ENCODE measurements around the gene TAPBPL. TPM values are rescaled to one million over a fixed set of nuclear protein-coding genes. Genes with fewer than 3 reads are reported as not detected.

Gene TAPBPL
- total and polyA plus RNA-seq, 2 of the 13 experiments (the other 11 are each of a cell fraction or from before 2014, with no cell fraction given): 10.0 to 14.5 TPM

- peak; percentile 59 for TF ChIP-seq MNT (IDR thresholded peaks at IDR 0.05)
- TF ChIP-seq MEIS2 (CRISPR knock-in tag; IDR thresholded peaks at IDR 0.05): 0 out of 2 replicates have a peak, but pooled peaks have one; percentile 21
- no peak for TF ChIP-seq TP53 (CRISPR knock-in tag; conservative IDR thresholded peaks at IDR 0.05)
- TF ChIP-seq AKAP8 (CRISPR knock-in tag; IDR thresholded peaks at IDR 0.05): no peak
- TF ChIP-seq ZNF282 (IDR thresholded peaks at IDR 0.05; ENCODE audit: partially characterized antibody): no peak
- peak; percentile 25; the same call in 1 of the 2 replicates for TF ChIP-seq ZNF607 (CRISPR knock-in tag; IDR thresholded peaks at IDR 0.05; ENCODE audit: borderline replicate concordance)
- 0 out of 2 replicates have a peak, but pooled peaks have one; percentile 15 for TF ChIP-seq PBX2 (CRISPR knock-in tag; IDR thresholded peaks at IDR 0.05)
- TF ChIP-seq HNRNPL (IDR thresholded peaks at IDR 0.05; ENCODE audit: low read depth, low read length): 0 out of 2 replicates have a peak, but pooled peaks have one; percentile 44
- TF ChIP-seq PLRG1 (conservative IDR thresholded peaks at IDR 0.05): no peak
- no peak for TF ChIP-seq NFRKB (IDR thresholded peaks at IDR 0.05)
- TF ChIP-seq ZBTB34 (CRISPR knock-in tag; IDR thresholded peaks at IDR 0.05): no peak; the same call in 1 of the 2 replicates
- TF ChIP-seq BCL6 (CRISPR knock-in tag; IDR thresholded peaks at IDR 0.05): peak; percentile 29; the same call in 1 of the 2 replicates
- peak; percentile 35; the same call in 1 of the 2 replicates for TF ChIP-seq NCOA1 (CRISPR knock-in tag; IDR thresholded peaks at IDR 0.05)
- no peak for TF ChIP-seq ZBTB26 (CRISPR knock-in tag; IDR thresholded peaks at IDR 0.05; ENCODE audit: borderline replicate concordance)
- TF ChIP-seq ZNF782 (CRISPR knock-in tag; IDR thresholded peaks at IDR 0.05; ENCODE audit: borderline replicate concordance): no peak
- TF ChIP-seq NR2F6 (IDR thresholded peaks at IDR 0.05): no peak
- TF ChIP-seq NR2F6 (CRISPR knock-in tag; IDR thresholded peaks at IDR 0.05): no peak
- TF ChIP-seq ZBTB8A (CRISPR knock-in tag; IDR thresholded peaks at IDR 0.05; ENCODE audit: borderline replicate concordance, low read depth): no peak
- no peak for TF ChIP-seq ATF7 (IDR thresholded peaks at IDR 0.05)
- no peak for TF ChIP-seq ATF7 (CRISPR knock-in tag; IDR thresholded peaks at IDR 0.05)
- peak; percentile 26; the same call in 1 of the 2 replicates for TF ChIP-seq MTERF4 (CRISPR knock-in tag; IDR thresholded peaks at IDR 0.05)
- TF ChIP-seq SSRP1 (CRISPR knock-in tag; IDR thresholded peaks at IDR 0.05): no peak
- TF ChIP-seq NR2F1 (CRISPR knock-in tag; IDR thresholded peaks at IDR 0.05): no peak
- peak; percentile 29; the same call in 1 of the 2 replicates for TF ChIP-seq ZNF878 (CRISPR knock-in tag; IDR thresholded peaks at IDR 0.05)
- TF ChIP-seq FOXA3 (CRISPR knock-in tag; IDR thresholded peaks at IDR 0.05): peak; percentile 9; the same call in 1 of the 2 replicates
- peak; percentile 79 for TF ChIP-seq CREM (IDR thresholded peaks at IDR 0.05)
- no peak for TF ChIP-seq CREM (CRISPR knock-in tag; IDR thresholded peaks at IDR 0.05)
Observed at GRCh38 chr12:6492838-6493496, 41.1 kb downstream of the TAPBPL start, which contains the start of gene MRPL51 (continued).

All from HepG2 (cell line).